Heart left ventricle (tissue), 13 donors: ENCODE measurements around the gene ZNF493.

ENCODE experiments used
- CTCF ChIP-seq, 12 donors: fragments of 200-600 bp; sonication (generic) in 4 of 12; IDR thresholded peaks; one replicate each; pipeline versions ENCODE4 v1.5.0 to v1.8.0; 2018 to 2022; ENCODE audit warnings: antibody characterized with exemption in 12 of 12, mild to moderate bottlenecking in 5 of 12
- POLR2A ChIP-seq, 2 donors: fragments of 450-650 bp; IDR thresholded peaks; one replicate each; pipeline ENCODE4 v1.6.1; 2017; ENCODE audit warnings: antibody characterized with exemption in 2 of 2, mild to moderate bottlenecking in 2 of 2, moderate library complexity in 2 of 2
- donor health status: ischemic (EF 13 %, LVEDD 7.1; RV severe dilation, severe dysfunction).
- donor health status: DM: no; HTN: yes; CAD: no.
- donor health status: DM: no; HTN: no; CAD: no.
- donor health status: ischemic (EF 25% LVEDD 6.9; RV normal size, moderate dysfunction).
- donor health status: ischemic (EF 25% LVEDD 5.7; RV mildly dilated, moderate dysfunction).
- donor health status: ischemic (EF 35%, LVEDD 5.7; RV mildly dilated, moderate dysfunction).
- donor health status: nonischemic (EF 11% LVEDD 7.7; RV severe dilation, severe dysfunction).
- donor health status: DM: yes; HTN: yes; CAD: no.
- donor health status: PGD.
- donor health status: ischemic (EF 29% LVEDD 5.4; RV normal size, mild dysfunction).
- donor health status: nonischemic (EF 23%, LVEDD 6.1; RV moderate dilation, normal function).

- TF ChIP-seq CTCF (IDR thresholded peaks at IDR 0.05) (no peak), POLR2A (IDR thresholded peaks at IDR 0.05) (no peak)
Measured at GRCh38 chr19:21422244-21422643, 25.3 kb downstream of the ZNF493 start.
